GM23338 (cell line): ENCODE results near the gene IL15RA. TPM values are rescaled to one million over a fixed set of nuclear protein-coding genes. Genes with fewer than 3 reads are reported as not detected.

Experiments used
- ATAC-seq: fragments of 200-7000 bp; cut with Tn5 transposase; 3 replicates; pipeline ENCODE4 v1.9.1; 2020
- DNase-seq: peaks from one replicate; pipeline ENCODE4 v3.0.0-alpha.2; 2015; ENCODE audit warnings: low spot score
- H2AFZ ChIP-seq: fragments of 200-600 bp; sonication (generic); 2 replicates; pipeline ENCODE4 v1.8.0; 2016; ENCODE audit warnings: antibody characterized with exemption, mild to moderate bottlenecking, moderate library complexity
- H3F3A ChIP-seq: fragments of 200-600 bp; sonication (generic); replicated peaks from 2 replicates; pipeline ENCODE4 v1.8.0; 2017; ENCODE audit warnings: antibody characterized with exemption, mixed run types, low read depth
- H3K27ac ChIP-seq: fragments of 200-600 bp; sonication (generic); 2 replicates; pipeline ENCODE4 v1.6.1; 2016; ENCODE audit warnings: low read depth
- H3K27me3 ChIP-seq: fragments of 200-600 bp; sonication (generic); 2 replicates; pipeline ENCODE4 v1.8.0; 2016; ENCODE audit warnings: mild to moderate bottlenecking, mixed run types, moderate library complexity; ENCODE audit not compliant: insufficient read depth
- H3K36me3 ChIP-seq: fragments of 200-600 bp; sonication (generic); 2 replicates; pipeline ENCODE4 v1.8.0; 2016; ENCODE audit warnings: mild to moderate bottlenecking; ENCODE audit not compliant: insufficient read depth
- H3K4me1 ChIP-seq: fragments of 200-600 bp; sonication (generic); 2 replicates; pipeline ENCODE4 v1.8.0; 2016; ENCODE audit warnings: mild to moderate bottlenecking, moderate library complexity; ENCODE audit not compliant: insufficient read depth
- H3K4me2 ChIP-seq: fragments of 200-600 bp; sonication (generic); 2 replicates; pipeline ENCODE4 v1.7.1; 2017; ENCODE audit warnings: mixed run types
- H3K4me3 ChIP-seq: fragments of 200-600 bp; sonication (generic); 2 replicates; pipeline ENCODE4 v1.6.1; 2016; ENCODE audit warnings: mixed run types
- H3K79me2 ChIP-seq: fragments of 200-600 bp; sonication (generic); replicated peaks from 2 replicates; pipeline ENCODE4 v1.8.0; 2017; ENCODE audit warnings: mild to moderate bottlenecking; ENCODE audit not compliant: insufficient read depth
- H3K9me2 ChIP-seq: fragments of 200-600 bp; sonication (generic); 2 replicates; pipeline ENCODE4 v1.8.0; 2017; ENCODE audit not compliant: insufficient read depth
- H4K20me1 ChIP-seq: fragments of 200-600 bp; sonication (generic); replicated peaks from 2 replicates; pipeline ENCODE4 v1.8.0; 2017; ENCODE audit warnings: mild to moderate bottlenecking; ENCODE audit not compliant: insufficient read depth
- H3K27ac Mint-ChIP-seq: 2 replicates; pipeline ENCODE4 v1.8.0; 2020; ENCODE audit warnings: inconsistent platforms, mild to moderate bottlenecking, moderate library complexity, mixed read lengths
- H3K27me3 Mint-ChIP-seq: 3 replicates; pipeline ENCODE4 v1.8.0; 2022; ENCODE audit warnings: low read depth, mild to moderate bottlenecking, moderate library complexity, mixed read lengths, inconsistent platforms; ENCODE audit not compliant: insufficient read depth, poor library complexity
- H3K36me3 Mint-ChIP-seq: 3 replicates; pipeline ENCODE4 v1.8.0; 2021; ENCODE audit warnings: low read depth, mild to moderate bottlenecking, inconsistent platforms, moderate library complexity, mixed read lengths
- H3K4me1 Mint-ChIP-seq: 3 replicates; pipeline ENCODE4 v1.8.0; 2020; ENCODE audit warnings: mild to moderate bottlenecking, inconsistent platforms, mixed read lengths
- H3K4me3 Mint-ChIP-seq: 3 replicates; pipeline ENCODE4 v1.8.0; 2021; ENCODE audit warnings: moderate library complexity, mild to moderate bottlenecking, inconsistent platforms, mixed read lengths
- H3K9me3 Mint-ChIP-seq: 3 replicates; pipeline ENCODE4 v1.8.0; 2020; ENCODE audit warnings: moderate library complexity, mild to moderate bottlenecking, inconsistent platforms, mixed read lengths
- CREB1 ChIP-seq: fragments of 250-450 bp; sonication (Bioruptor Pico); IDR thresholded peaks from 2 replicates; pipeline ENCODE4 v1.5.0; 2020; ENCODE audit warnings: low read depth, mild to moderate bottlenecking, moderate library complexity
- EZH2 ChIP-seq: fragments of 200-600 bp; sonication (generic); IDR thresholded peaks from one replicate; pipeline ENCODE4 v1.8.0; 2017; ENCODE audit warnings: antibody characterized with exemption, mild to moderate bottlenecking, low read depth; ENCODE audit not compliant: unreplicated experiment
- EZH2phosphoT487 ChIP-seq: fragments of 200-600 bp; sonication (generic); IDR thresholded peaks from one replicate; pipeline ENCODE4 v1.8.1; 2018; ENCODE audit warnings: antibody characterized with exemption; ENCODE audit not compliant: unreplicated experiment
- JUNB ChIP-seq: IDR thresholded peaks from one replicate; pipeline ENCODE4 v1.6.1; 2016; ENCODE audit warnings: antibody characterized with exemption; ENCODE audit not compliant: unreplicated experiment
- NANOG ChIP-seq: IDR thresholded peaks from 2 replicates; pipeline ENCODE4 v1.6.1; 2016; ENCODE audit warnings: antibody characterized with exemption, borderline replicate concordance
- POLR2AphosphoS5 ChIP-seq: IDR thresholded peaks from 2 replicates; pipeline ENCODE4 v1.6.1; 2016; ENCODE audit warnings: antibody characterized with exemption, low read depth
- STAT1 ChIP-seq: IDR thresholded peaks from one replicate; pipeline ENCODE4 v1.6.1; 2016; ENCODE audit warnings: antibody characterized with exemption; ENCODE audit not compliant: unreplicated experiment
- ZNF114 ChIP-seq: fragments of 250-450 bp; sonication (Bioruptor Pico); IDR thresholded peaks from 2 replicates; pipeline ENCODE4 v1.5.0; 2020; ENCODE audit warnings: mild to moderate bottlenecking, moderate library complexity
- ZNF331 ChIP-seq: fragments of 250-450 bp; sonication (Bioruptor Pico); IDR thresholded peaks from 2 replicates; pipeline ENCODE4 v1.5.0; 2020; ENCODE audit warnings: low read depth, mild to moderate bottlenecking, moderate library complexity
- polyA plus RNA-seq: library from polyadenylated mRNA; unstranded; fragments of >200 nt; fragmentation: Nextera tagmentation; extraction: Ambion mirVana; gene quantifications from 2 replicates; pipeline ENCODE4 v1.2.1, GENCODE V29; 2016
- total RNA-seq: library from RNA; depleted of rRNA; stranded (reverse); fragments of >200 nt; shearing (Covaris generic); gene quantifications from 2 replicates; pipeline ENCODE4 v1.2.3, GENCODE V29; 2014
- TF ChIP-seq, protein P1 (sequence below): IDR thresholded peaks from 2 replicates; pipeline ENCODE4 v1.6.1; 2016; ENCODE audit warnings: antibody characterized with exemption
- TF ChIP-seq, protein P2 (sequence below), 2 experiments: fragments of 200-600 bp in 1 of 2; sonication (generic) in 1 of 2; conservative IDR thresholded peaks; 2 replicates each; pipeline versions ENCODE4 v1.5.1 to v1.6.1; 2016 to 2017; ENCODE audit warnings: antibody characterized with exemption in 2 of 2, low read depth in 2 of 2, mild to moderate bottlenecking in 2 of 2, moderate library complexity in 1 of 2

Gene IL15RA
- total and polyA plus RNA-seq, 2 experiments from 2014 or later: 1.6 to 2.2 TPM

DNA sequence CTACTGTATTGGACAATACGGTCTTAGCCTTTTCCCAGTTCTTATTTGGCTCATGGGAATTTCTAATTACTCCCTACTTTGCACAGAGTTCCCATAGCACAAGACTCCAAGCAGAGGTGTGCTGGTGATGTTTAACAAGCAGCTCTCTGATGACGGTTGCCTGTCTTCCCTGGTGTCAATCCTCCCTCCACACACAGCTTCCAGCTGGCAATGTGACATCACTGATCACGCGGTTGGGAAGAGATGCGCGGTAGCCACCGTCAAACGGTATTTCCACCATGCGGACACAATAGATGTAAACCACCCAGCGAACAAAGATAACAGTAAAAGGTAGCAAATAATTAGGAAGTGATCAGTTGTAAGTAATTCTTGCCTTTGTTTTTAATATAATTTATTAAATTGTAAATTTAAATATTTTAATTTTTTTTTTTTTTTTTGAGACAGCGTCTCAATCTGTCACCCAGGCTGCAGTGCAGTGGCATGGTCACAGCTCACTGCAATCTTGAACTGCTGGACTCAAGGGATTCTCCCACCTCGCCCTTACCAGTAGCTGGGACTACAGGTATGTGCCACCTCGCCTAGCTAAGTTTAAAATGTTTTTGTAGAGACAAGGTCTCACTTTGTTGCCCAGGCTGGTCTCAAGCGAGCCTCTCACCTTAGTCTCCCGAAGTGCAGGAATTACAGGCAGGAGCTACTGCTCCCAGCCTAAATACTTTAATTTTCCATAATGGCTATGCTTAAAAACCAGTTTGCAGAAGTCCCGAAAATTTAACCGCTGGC is 36.3 kb upstream of the IL15RA start:
- no peaks in the 10 kb centered on the region for H3K36me3 ChIP-seq
- DNase-seq (no peak), ATAC-seq (peak; percentile 35)
- Mint-ChIP-seq H3K4me3 (no peak overlapping the region), H3K27ac (no peak overlapping the region; the same call in 1 of the 2 replicates), H3K36me3 (no peaks in the 10 kb centered on the region), H3K9me3 (no peaks in the 10 kb centered on the region), H3K4me1 (peaks cover 10% of the 10 kb centered on the region), H3K27me3 (peaks cover 4% of the 10 kb centered on the region)
- no peak overlapping the region for H2AFZ ChIP-seq
- no peaks in the 10 kb centered on the region for H3K79me2 ChIP-seq
- H3K9me2 ChIP-seq: no peaks in the 10 kb centered on the region
- TF ChIP-seq POLR2AphosphoS5: no peak
- no peaks in the 10 kb centered on the region for H3F3A ChIP-seq
- H3K27me3 ChIP-seq: no peaks in the 10 kb centered on the region
- no peak overlapping the region for H3K4me2 ChIP-seq
- H3K4me3 ChIP-seq: no peak overlapping the region
- no peaks in the 10 kb centered on the region for H4K20me1 ChIP-seq
- no peak overlapping the region for H3K27ac ChIP-seq
- H3K4me1 ChIP-seq: 0 out of 2 replicates have a peak, but pooled peaks cover 5% of the 10 kb centered on the region

DNA sequence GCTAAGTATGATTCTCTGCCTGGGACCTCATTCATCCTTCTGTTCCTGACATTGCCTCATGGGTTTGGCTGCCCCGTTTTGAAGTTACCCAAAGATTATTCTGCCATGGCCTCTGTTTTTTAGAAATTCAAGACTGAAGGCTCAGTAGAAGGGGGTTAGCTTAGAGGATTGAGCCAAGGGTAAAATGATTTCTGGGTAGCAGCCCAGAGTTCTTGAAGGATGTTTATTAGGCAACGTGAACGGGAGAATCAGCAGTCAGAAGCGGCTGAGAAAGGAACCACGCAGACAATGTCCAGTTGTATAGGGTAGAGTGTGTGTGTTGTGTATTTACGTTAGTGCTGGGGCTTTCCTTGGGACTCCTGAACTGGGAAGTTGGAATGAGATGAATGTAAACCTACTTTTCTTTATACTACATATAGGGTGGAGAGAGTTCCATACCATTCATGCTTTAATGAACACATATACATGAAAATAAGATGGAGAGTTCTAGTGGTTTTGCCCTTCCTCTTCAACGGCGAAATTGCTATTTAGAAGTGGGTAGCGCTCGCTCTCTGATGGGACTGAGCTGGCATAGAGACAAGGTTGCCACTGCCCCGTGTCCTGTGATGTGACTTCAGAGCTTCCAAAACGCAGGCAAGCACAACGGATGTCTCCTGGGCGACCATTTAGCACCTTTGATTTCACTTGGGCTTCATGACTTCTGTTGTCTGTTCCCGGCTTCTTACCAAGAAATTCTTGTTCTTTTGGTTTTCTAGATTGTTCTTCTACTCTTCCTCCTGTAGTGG is 35.0 kb upstream of the IL15RA start:
- H3K4me1 ChIP-seq: 0 out of 2 replicates have a peak, but pooled peaks cover 5% of the 10 kb centered on the region
- H3K27ac ChIP-seq: no peak overlapping the region
- H3K9me2 ChIP-seq: no peaks in the 10 kb centered on the region
- no peaks in the 10 kb centered on the region for H3K27me3 ChIP-seq
- no peaks in the 10 kb centered on the region for H3K79me2 ChIP-seq
- H3K36me3 Mint-ChIP-seq: no peaks in the 10 kb centered on the region
- H3K27ac Mint-ChIP-seq: no peak overlapping the region
- peak overlapping the region; percentile 74 for H2AFZ ChIP-seq
- no peak overlapping the region for H3K4me2 ChIP-seq
- no peak for ATAC-seq
- peaks cover 5% of the 10 kb centered on the region; the same call in 2 of the 3 replicates for H3K9me3 Mint-ChIP-seq
- no peak overlapping the region for H3K4me3 Mint-ChIP-seq
- H3K4me1 Mint-ChIP-seq: peaks cover 10% of the 10 kb centered on the region
- H4K20me1 ChIP-seq: no peaks in the 10 kb centered on the region
- no peak for DNase-seq
- H3K4me3 ChIP-seq: no peak overlapping the region
- H3K27me3 Mint-ChIP-seq: peaks cover 4% of the 10 kb centered on the region
- no peaks in the 10 kb centered on the region for H3K36me3 ChIP-seq
- no peaks in the 10 kb centered on the region for H3F3A ChIP-seq
- TF ChIP-seq ZNF114 (CRISPR knock-in tag) (no peak), NANOG (no peak), POLR2AphosphoS5 (no peak), EZH2 (no peak), CREB1 (CRISPR knock-in tag) (no peak), STAT1 (no peak), ZNF331 (no peak), EZH2phosphoT487 (no peak), JUNB (no peak)
- TF ChIP-seq, protein P1, sequence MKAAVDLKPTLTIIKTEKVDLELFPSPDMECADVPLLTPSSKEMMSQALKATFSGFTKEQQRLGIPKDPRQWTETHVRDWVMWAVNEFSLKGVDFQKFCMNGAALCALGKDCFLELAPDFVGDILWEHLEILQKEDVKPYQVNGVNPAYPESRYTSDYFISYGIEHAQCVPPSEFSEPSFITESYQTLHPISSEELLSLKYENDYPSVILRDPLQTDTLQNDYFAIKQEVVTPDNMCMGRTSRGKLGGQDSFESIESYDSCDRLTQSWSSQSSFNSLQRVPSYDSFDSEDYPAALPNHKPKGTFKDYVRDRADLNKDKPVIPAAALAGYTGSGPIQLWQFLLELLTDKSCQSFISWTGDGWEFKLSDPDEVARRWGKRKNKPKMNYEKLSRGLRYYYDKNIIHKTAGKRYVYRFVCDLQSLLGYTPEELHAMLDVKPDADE: no peak
- TF ChIP-seq, protein P2, sequence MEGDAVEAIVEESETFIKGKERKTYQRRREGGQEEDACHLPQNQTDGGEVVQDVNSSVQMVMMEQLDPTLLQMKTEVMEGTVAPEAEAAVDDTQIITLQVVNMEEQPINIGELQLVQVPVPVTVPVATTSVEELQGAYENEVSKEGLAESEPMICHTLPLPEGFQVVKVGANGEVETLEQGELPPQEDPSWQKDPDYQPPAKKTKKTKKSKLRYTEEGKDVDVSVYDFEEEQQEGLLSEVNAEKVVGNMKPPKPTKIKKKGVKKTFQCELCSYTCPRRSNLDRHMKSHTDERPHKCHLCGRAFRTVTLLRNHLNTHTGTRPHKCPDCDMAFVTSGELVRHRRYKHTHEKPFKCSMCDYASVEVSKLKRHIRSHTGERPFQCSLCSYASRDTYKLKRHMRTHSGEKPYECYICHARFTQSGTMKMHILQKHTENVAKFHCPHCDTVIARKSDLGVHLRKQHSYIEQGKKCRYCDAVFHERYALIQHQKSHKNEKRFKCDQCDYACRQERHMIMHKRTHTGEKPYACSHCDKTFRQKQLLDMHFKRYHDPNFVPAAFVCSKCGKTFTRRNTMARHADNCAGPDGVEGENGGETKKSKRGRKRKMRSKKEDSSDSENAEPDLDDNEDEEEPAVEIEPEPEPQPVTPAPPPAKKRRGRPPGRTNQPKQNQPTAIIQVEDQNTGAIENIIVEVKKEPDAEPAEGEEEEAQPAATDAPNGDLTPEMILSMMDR (conservative IDR thresholded peaks at IDR 0.05; ENCODE audit: low read depth in 2 of 2): no peak
